ENCODE data around the gene KCTD8. TPM values are rescaled to one million over a fixed set of nuclear protein-coding genes. Genes with fewer than 3 reads are reported as not detected.

The KCTD8 gene
- polyA plus RNA-seq, 1 donor from 2014 or later: 0.71 TPM

GRCh38 chr4:44231006-44231405, 217.6 kb downstream of the KCTD8 start:
- H3K27ac ChIP-seq (ENCODE audit: low read length): no peak overlapping the region
- no peaks in the 10 kb centered on the region for H3F3A ChIP-seq (ENCODE audit: insufficient read depth, low read length, poor library complexity, severe bottlenecking)
- no peak overlapping the region for H3K4me3 ChIP-seq (ENCODE audit: low read length)
- no peak overlapping the region for H3K4me2 ChIP-seq (ENCODE audit: low read length)
- H2AFZ ChIP-seq (ENCODE audit: low read depth, low read length): no peak overlapping the region
- H4K20me1 ChIP-seq (ENCODE audit: insufficient read depth): no peaks in the 10 kb centered on the region
- no peaks in the 10 kb centered on the region for H3K9me2 ChIP-seq (ENCODE audit: insufficient read depth, low read length)
- H3K36me3 ChIP-seq (ENCODE audit: insufficient read depth, low read length): no peaks in the 10 kb centered on the region
- TF ChIP-seq EZH2 (IDR thresholded peaks at IDR 0.05; ENCODE audit: borderline replicate concordance, insufficient read depth, low read length, poor library complexity, severe bottlenecking) (no peak), REST (IDR thresholded peaks at IDR 0.05; ENCODE audit: borderline replicate concordance) (no peak), RAD21 (conservative IDR thresholded peaks at IDR 0.05) (no peak), TAF1 (IDR thresholded peaks at IDR 0.05; ENCODE audit: low read depth) (no peak), EP300 (conservative IDR thresholded peaks at IDR 0.05; ENCODE audit: poor library complexity, severe bottlenecking) (no peak), CTCF (IDR thresholded peaks at IDR 0.05; ENCODE audit: poor library complexity, severe bottlenecking) (no peak), POLR2AphosphoS5 (IDR thresholded peaks at IDR 0.05) (no peak), MXI1 (conservative IDR thresholded peaks at IDR 0.05; ENCODE audit: poor library complexity, severe bottlenecking) (no peak), SMC3 (conservative IDR thresholded peaks at IDR 0.05; ENCODE audit: poor library complexity) (no peak)
- no peak overlapping the region for H3K9ac ChIP-seq (ENCODE audit: low read length)
- no peaks in the 10 kb centered on the region for H3K27me3 ChIP-seq (ENCODE audit: insufficient read depth, low read depth, low read length)
- no peaks in the 10 kb centered on the region for H3K9me3 ChIP-seq (ENCODE audit: low read length)
- H3K79me2 ChIP-seq (replicated peaks; ENCODE audit: insufficient read depth, low read length): no peaks in the 10 kb centered on the region

GRCh38 chr4:44228326-44228725, 220.3 kb downstream of the KCTD8 start:
- Histone ChIP-seq H3K36me3 (ENCODE audit: insufficient read depth, low read length) (no peaks in the 10 kb centered on the region), H3K9ac (ENCODE audit: low read length) (no peak overlapping the region), H3K79me2 (replicated peaks; ENCODE audit: insufficient read depth, low read length) (no peaks in the 10 kb centered on the region), H3K9me3 (ENCODE audit: low read length) (no peaks in the 10 kb centered on the region), H3K27ac (ENCODE audit: low read length) (no peak overlapping the region), H3K9me2 (ENCODE audit: insufficient read depth, low read length) (no peaks in the 10 kb centered on the region), H2AFZ (ENCODE audit: low read depth, low read length) (no peak overlapping the region), H3K4me2 (ENCODE audit: low read length) (no peak overlapping the region), H3F3A (ENCODE audit: insufficient read depth, low read length, poor library complexity, severe bottlenecking) (no peaks in the 10 kb centered on the region), H3K27me3 (ENCODE audit: insufficient read depth, low read depth, low read length) (no peaks in the 10 kb centered on the region), H3K4me3 (ENCODE audit: low read length) (no peak overlapping the region), H4K20me1 (ENCODE audit: insufficient read depth) (no peaks in the 10 kb centered on the region)
- TF ChIP-seq RAD21 (conservative IDR thresholded peaks at IDR 0.05) (no peak), MXI1 (conservative IDR thresholded peaks at IDR 0.05; ENCODE audit: poor library complexity, severe bottlenecking) (no peak), EP300 (conservative IDR thresholded peaks at IDR 0.05; ENCODE audit: poor library complexity, severe bottlenecking) (no peak), CTCF (IDR thresholded peaks at IDR 0.05; ENCODE audit: poor library complexity, severe bottlenecking) (no peak), EZH2 (IDR thresholded peaks at IDR 0.05; ENCODE audit: borderline replicate concordance, insufficient read depth, low read length, poor library complexity, severe bottlenecking) (no peak), TAF1 (IDR thresholded peaks at IDR 0.05; ENCODE audit: low read depth) (no peak), POLR2AphosphoS5 (IDR thresholded peaks at IDR 0.05) (no peak), REST (IDR thresholded peaks at IDR 0.05; ENCODE audit: borderline replicate concordance) (no peak), SMC3 (conservative IDR thresholded peaks at IDR 0.05; ENCODE audit: poor library complexity) (no peak)
